ENCODE results near the gene HAO2. TPM values are rescaled to one million over a fixed set of nuclear protein-coding genes. Genes with fewer than 3 reads are reported as not detected.

Gene HAO2
- total and polyA plus RNA-seq, 2 donors: 5.8 to 6.0 TPM

DNA sequence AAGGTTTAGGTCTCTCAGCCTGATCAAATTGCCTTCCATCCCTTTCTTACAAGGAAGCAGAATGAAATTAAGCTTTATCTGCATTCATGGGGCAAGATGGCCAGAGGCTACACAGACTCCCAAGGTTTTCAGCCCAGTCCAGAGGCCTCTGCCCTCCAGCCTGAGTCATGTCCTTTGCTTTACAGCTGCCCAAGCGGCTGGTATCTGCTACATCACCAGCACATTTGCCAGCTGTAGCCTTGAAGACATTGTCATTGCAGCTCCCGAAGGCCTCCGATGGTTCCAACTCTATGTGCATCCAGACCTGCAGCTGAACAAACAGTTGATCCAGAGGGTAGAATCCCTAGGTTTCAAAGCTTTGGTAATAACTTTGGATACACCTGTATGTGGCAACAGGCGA, 16.0 kb downstream of the HAO2 start:
- no peak overlapping the region for H3K27ac ChIP-seq (ENCODE audit: low read depth in 1 of 2, low read length in 1 of 2)
- no peak overlapping the region for H3K4me3 ChIP-seq (ENCODE audit: low read length in 2 of 2)
- 97% methylated on average over 4 of the region's 4 CpGs for WGBS
- H3K36me3 ChIP-seq (ENCODE audit: control insufficient read depth in 2 of 2, insufficient read depth in 2 of 2, low read length in 1 of 2): no peaks in the 10 kb centered on the region
- no peaks in the 10 kb centered on the region for H3K9me3 ChIP-seq (ENCODE audit: control insufficient read depth in 2 of 2, insufficient read depth in 1 of 2, low read length in 1 of 2)
- H3K4me1 ChIP-seq (ENCODE audit: control insufficient read depth in 2 of 2, insufficient read depth in 2 of 2, low read length in 2 of 2): no peaks in the 10 kb centered on the region
- no peak for DNase-seq (ENCODE audit: low read depth in 6 of 9, low spot score in 9 of 9)
- no peaks in the 10 kb centered on the region for H3K27me3 ChIP-seq (ENCODE audit: control insufficient read depth in 2 of 2, insufficient read depth in 1 of 2, low read length in 1 of 2)

DNA sequence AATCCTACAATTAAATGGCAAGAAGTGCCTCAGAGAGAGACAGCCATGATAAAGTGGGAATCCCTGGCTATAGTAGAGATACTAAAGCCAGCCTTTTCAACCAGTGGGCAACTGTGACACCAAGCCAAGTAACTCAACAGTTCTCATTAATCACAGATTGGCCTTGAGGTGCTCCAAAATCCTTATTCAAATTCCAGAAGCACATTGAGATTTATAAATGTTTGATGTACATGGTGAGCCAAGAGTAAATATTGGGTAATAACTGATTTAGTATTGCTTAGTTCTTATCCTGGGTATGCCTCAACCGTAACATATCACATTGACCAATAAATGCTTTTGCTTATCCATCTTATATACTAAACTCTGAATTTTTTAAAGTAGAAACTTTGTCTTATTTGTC, 17.1 kb downstream of the HAO2 start:
- Histone ChIP-seq H3K27ac (ENCODE audit: low read depth in 1 of 2, low read length in 1 of 2) (no peak overlapping the region), H3K4me1 (ENCODE audit: control insufficient read depth in 2 of 2, insufficient read depth in 2 of 2, low read length in 2 of 2) (no peaks in the 10 kb centered on the region), H3K36me3 (ENCODE audit: control insufficient read depth in 2 of 2, insufficient read depth in 2 of 2, low read length in 1 of 2) (no peaks in the 10 kb centered on the region), H3K27me3 (ENCODE audit: control insufficient read depth in 2 of 2, insufficient read depth in 1 of 2, low read length in 1 of 2) (no peaks in the 10 kb centered on the region), H3K4me3 (ENCODE audit: low read length in 2 of 2) (no peak overlapping the region), H3K9me3 (ENCODE audit: control insufficient read depth in 2 of 2, insufficient read depth in 1 of 2, low read length in 1 of 2) (no peaks in the 10 kb centered on the region)
- 99% methylated on average over 1 of the region's 1 CpG for WGBS
- no peak for DNase-seq (ENCODE audit: low read depth in 6 of 9, low spot score in 9 of 9)

- no peak for DNase-seq (ENCODE audit: low read depth in 6 of 9, low spot score in 9 of 9)
- Histone ChIP-seq H3K4me3 (ENCODE audit: low read length in 2 of 2) (no peak overlapping the region), H3K27ac (ENCODE audit: low read depth in 1 of 2, low read length in 1 of 2) (no peak overlapping the region), H3K36me3 (ENCODE audit: control insufficient read depth in 2 of 2, insufficient read depth in 2 of 2, low read length in 1 of 2) (no peaks in the 10 kb centered on the region), H3K9me3 (ENCODE audit: control insufficient read depth in 2 of 2, insufficient read depth in 1 of 2, low read length in 1 of 2) (no peaks in the 10 kb centered on the region), H3K27me3 (ENCODE audit: control insufficient read depth in 2 of 2, insufficient read depth in 1 of 2, low read length in 1 of 2) (no peaks in the 10 kb centered on the region), H3K4me1 (ENCODE audit: control insufficient read depth in 2 of 2, insufficient read depth in 2 of 2, low read length in 2 of 2) (no peaks in the 10 kb centered on the region)
- WGBS: 62% methylated on average over 3 of the region's 3 CpGs
Measured at GRCh38 chr1:119387858-119388257, 19.3 kb downstream of the HAO2 start.

DNA sequence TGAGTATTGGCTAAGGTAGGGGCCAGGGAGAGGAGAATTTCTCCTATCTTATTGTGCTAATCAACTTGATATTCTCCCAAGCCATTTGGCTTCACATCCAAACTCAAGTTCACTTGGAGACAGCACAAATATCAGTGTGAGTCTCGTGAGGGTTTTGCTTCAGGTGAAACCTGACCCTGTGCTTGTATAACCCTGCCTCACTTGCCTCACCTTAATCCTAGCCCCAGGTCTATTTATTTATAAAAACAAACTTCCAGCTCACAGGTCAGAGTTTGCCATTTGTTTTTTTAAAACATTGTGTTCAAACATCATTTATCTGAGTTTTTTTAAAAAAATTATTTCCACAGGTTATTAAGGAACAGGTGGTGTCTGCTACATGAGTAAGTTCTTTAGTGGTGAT, 19.9 kb downstream of the HAO2 start:
- no peak for DNase-seq (ENCODE audit: low read depth in 6 of 9, low spot score in 9 of 9)
- H3K36me3 ChIP-seq (ENCODE audit: control insufficient read depth in 2 of 2, insufficient read depth in 2 of 2, low read length in 1 of 2): no peaks in the 10 kb centered on the region
- H3K4me3 ChIP-seq (ENCODE audit: low read length in 2 of 2): no peak overlapping the region
- H3K27ac ChIP-seq (ENCODE audit: low read depth in 1 of 2, low read length in 1 of 2): no peak overlapping the region
- H3K4me1 ChIP-seq (ENCODE audit: control insufficient read depth in 2 of 2, insufficient read depth in 2 of 2, low read length in 2 of 2): no peaks in the 10 kb centered on the region
- 86% methylated on average over 1 of the region's 1 CpG for WGBS
- H3K9me3 ChIP-seq (ENCODE audit: control insufficient read depth in 2 of 2, insufficient read depth in 1 of 2, low read length in 1 of 2): no peaks in the 10 kb centered on the region
- no peaks in the 10 kb centered on the region for H3K27me3 ChIP-seq (ENCODE audit: control insufficient read depth in 2 of 2, insufficient read depth in 1 of 2, low read length in 1 of 2)

GRCh38 chr1:119390526-119390925, 21.9 kb downstream of the HAO2 start:
- Histone ChIP-seq H3K4me3 (ENCODE audit: low read length in 2 of 2) (no peak overlapping the region), H3K36me3 (ENCODE audit: control insufficient read depth in 2 of 2, insufficient read depth in 2 of 2, low read length in 1 of 2) (no peaks in the 10 kb centered on the region), H3K27me3 (ENCODE audit: control insufficient read depth in 2 of 2, insufficient read depth in 1 of 2, low read length in 1 of 2) (no peaks in the 10 kb centered on the region), H3K4me1 (ENCODE audit: control insufficient read depth in 2 of 2, insufficient read depth in 2 of 2, low read length in 2 of 2) (no peaks in the 10 kb centered on the region), H3K27ac (ENCODE audit: low read depth in 1 of 2, low read length in 1 of 2) (no peak overlapping the region), H3K9me3 (ENCODE audit: control insufficient read depth in 2 of 2, insufficient read depth in 1 of 2, low read length in 1 of 2) (no peaks in the 10 kb centered on the region)
- no peak for DNase-seq (ENCODE audit: low read depth in 6 of 9, low spot score in 9 of 9)

DNA sequence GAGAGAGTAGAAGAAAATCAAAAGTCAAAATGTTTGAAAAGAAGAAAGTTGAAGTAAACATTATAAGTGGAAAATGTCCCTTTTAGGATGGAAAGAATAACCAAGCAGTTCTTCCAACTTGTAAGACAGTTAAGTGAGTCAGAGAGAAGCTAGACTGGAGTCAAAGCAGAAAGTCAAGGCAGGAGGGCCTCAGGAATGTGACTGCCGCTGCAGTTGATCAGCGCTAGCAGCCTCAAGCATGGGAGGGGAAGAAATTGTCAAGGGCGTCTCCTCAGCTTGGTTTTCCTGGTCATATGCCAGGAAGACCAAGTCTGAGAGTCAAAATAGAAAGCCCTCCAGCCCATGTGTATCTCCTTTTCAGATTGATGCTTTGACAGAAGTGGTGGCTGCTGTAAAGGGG, 23.2 kb downstream of the HAO2 start:
- no peaks in the 10 kb centered on the region for H3K36me3 ChIP-seq (ENCODE audit: control insufficient read depth in 2 of 2, insufficient read depth in 2 of 2, low read length in 1 of 2)
- no peaks in the 10 kb centered on the region for H3K9me3 ChIP-seq (ENCODE audit: control insufficient read depth in 2 of 2, insufficient read depth in 1 of 2, low read length in 1 of 2)
- no peaks in the 10 kb centered on the region for H3K4me1 ChIP-seq (ENCODE audit: control insufficient read depth in 2 of 2, insufficient read depth in 2 of 2, low read length in 2 of 2)
- no peak for DNase-seq (ENCODE audit: low read depth in 6 of 9, low spot score in 9 of 9)
- 97% methylated on average over 3 of the region's 3 CpGs for WGBS
- H3K27me3 ChIP-seq (ENCODE audit: control insufficient read depth in 2 of 2, insufficient read depth in 1 of 2, low read length in 1 of 2): no peaks in the 10 kb centered on the region
- H3K27ac ChIP-seq (ENCODE audit: low read depth in 1 of 2, low read length in 1 of 2): no peak overlapping the region
- no peak overlapping the region for H3K4me3 ChIP-seq (ENCODE audit: low read length in 2 of 2)

GRCh38 chr1:119394085-119394484, 25.5 kb downstream of the HAO2 start:
- Histone ChIP-seq H3K27ac (ENCODE audit: low read depth in 1 of 2, low read length in 1 of 2) (no peak overlapping the region), H3K4me1 (ENCODE audit: control insufficient read depth in 2 of 2, insufficient read depth in 2 of 2, low read length in 2 of 2) (no peaks in the 10 kb centered on the region), H3K4me3 (ENCODE audit: low read length in 2 of 2) (no peak overlapping the region), H3K27me3 (ENCODE audit: control insufficient read depth in 2 of 2, insufficient read depth in 1 of 2, low read length in 1 of 2) (no peaks in the 10 kb centered on the region), H3K9me3 (ENCODE audit: control insufficient read depth in 2 of 2, insufficient read depth in 1 of 2, low read length in 1 of 2) (no peaks in the 10 kb centered on the region), H3K36me3 (ENCODE audit: control insufficient read depth in 2 of 2, insufficient read depth in 2 of 2, low read length in 1 of 2) (no peaks in the 10 kb centered on the region)
- 100% methylated on average over 1 of the region's 1 CpG for WGBS
- no peak for DNase-seq (ENCODE audit: low read depth in 6 of 9, low spot score in 9 of 9)

GRCh38 chr1:119396982-119397381, 28.4 kb downstream of the HAO2 start:
- H3K9me3 ChIP-seq (ENCODE audit: control insufficient read depth in 2 of 2, insufficient read depth in 1 of 2, low read length in 1 of 2): no peaks in the 10 kb centered on the region
- H3K27ac ChIP-seq (ENCODE audit: low read depth in 1 of 2, low read length in 1 of 2): no peak overlapping the region
- no peak for DNase-seq (ENCODE audit: low read depth in 6 of 9, low spot score in 9 of 9)
- H3K36me3 ChIP-seq (ENCODE audit: control insufficient read depth in 2 of 2, insufficient read depth in 2 of 2, low read length in 1 of 2): no peaks in the 10 kb centered on the region
- H3K4me3 ChIP-seq (ENCODE audit: low read length in 2 of 2): no peak overlapping the region
- H3K27me3 ChIP-seq (ENCODE audit: control insufficient read depth in 2 of 2, insufficient read depth in 1 of 2, low read length in 1 of 2): no peaks in the 10 kb centered on the region
- H3K4me1 ChIP-seq (ENCODE audit: control insufficient read depth in 2 of 2, insufficient read depth in 2 of 2, low read length in 2 of 2): no peaks in the 10 kb centered on the region

GRCh38 chr1:119397986-119398385, 29.4 kb downstream of the HAO2 start:
- Histone ChIP-seq H3K36me3 (ENCODE audit: control insufficient read depth in 2 of 2, insufficient read depth in 2 of 2, low read length in 1 of 2) (no peaks in the 10 kb centered on the region), H3K4me1 (ENCODE audit: control insufficient read depth in 2 of 2, insufficient read depth in 2 of 2, low read length in 2 of 2) (no peaks in the 10 kb centered on the region), H3K27ac (ENCODE audit: low read depth in 1 of 2, low read length in 1 of 2) (no peak overlapping the region), H3K27me3 (ENCODE audit: control insufficient read depth in 2 of 2, insufficient read depth in 1 of 2, low read length in 1 of 2) (no peaks in the 10 kb centered on the region), H3K4me3 (ENCODE audit: low read length in 2 of 2) (no peak overlapping the region), H3K9me3 (ENCODE audit: control insufficient read depth in 2 of 2, insufficient read depth in 1 of 2, low read length in 1 of 2) (no peaks in the 10 kb centered on the region)
- 92% methylated on average over 3 of the region's 3 CpGs for WGBS
- DNase-seq (ENCODE audit: low read depth in 6 of 9, low spot score in 9 of 9): no peak

GRCh38 chr1:119404736-119405135, 36.2 kb downstream of the HAO2 start:
- H3K9me3 ChIP-seq (ENCODE audit: control insufficient read depth in 2 of 2, insufficient read depth in 1 of 2, low read length in 1 of 2): no peaks in the 10 kb centered on the region
- no peaks in the 10 kb centered on the region for H3K4me1 ChIP-seq (ENCODE audit: control insufficient read depth in 2 of 2, insufficient read depth in 2 of 2, low read length in 2 of 2)
- no peaks in the 10 kb centered on the region for H3K27me3 ChIP-seq (ENCODE audit: control insufficient read depth in 2 of 2, insufficient read depth in 1 of 2, low read length in 1 of 2)
- H3K27ac ChIP-seq (ENCODE audit: low read depth in 1 of 2, low read length in 1 of 2): no peak overlapping the region
- 31% methylated on average over 2 of the region's 2 CpGs for WGBS
- no peak overlapping the region for H3K4me3 ChIP-seq (ENCODE audit: low read length in 2 of 2)
- no peaks in the 10 kb centered on the region for H3K36me3 ChIP-seq (ENCODE audit: control insufficient read depth in 2 of 2, insufficient read depth in 2 of 2, low read length in 1 of 2)
- DNase-seq (ENCODE audit: low read depth in 6 of 9, low spot score in 9 of 9): no peak
